KMS-11 (cell line): ENCODE data around the gene EVC.

Experiments
- H2AFZ ChIP-seq: fragments of 200-600 bp; sonication (generic); 2 replicates; pipeline ENCODE4 v1.6.1; 2016; ENCODE audit warnings: antibody characterized with exemption, mixed run types, low read depth
- H3K27ac ChIP-seq: fragments of 200-600 bp; sonication (generic); 2 replicates; pipeline ENCODE4 v1.6.1; 2016; ENCODE audit warnings: mild to moderate bottlenecking, mixed run types
- H3K27me3 ChIP-seq: fragments of 200-600 bp; sonication (generic); 2 replicates; pipeline ENCODE4 v1.6.1; 2017; ENCODE audit warnings: mild to moderate bottlenecking, low read depth, mixed run types, moderate library complexity; ENCODE audit not compliant: insufficient read depth
- H3K36me3 ChIP-seq: fragments of 200-600 bp; sonication (generic); 2 replicates; pipeline ENCODE4 v1.6.1; 2017; ENCODE audit warnings: mild to moderate bottlenecking, mixed run types; ENCODE audit not compliant: insufficient read depth
- H3K4me1 ChIP-seq: fragments of 200-600 bp; sonication (generic); 2 replicates; pipeline ENCODE4 v1.6.1; 2016; ENCODE audit warnings: mild to moderate bottlenecking, low read depth, mixed run types; ENCODE audit not compliant: poor library complexity, severe bottlenecking
- H3K4me2 ChIP-seq: fragments of 200-600 bp; sonication (generic); 2 replicates; pipeline ENCODE4 v1.7.0; 2016; ENCODE audit warnings: mild to moderate bottlenecking, mixed run types
- H3K4me3 ChIP-seq: fragments of 200-600 bp; sonication (generic); IDR thresholded peaks from 2 replicates; pipeline ENCODE4 v1.6.1; 2017; ENCODE audit warnings: low read depth, low read length, mixed read lengths; ENCODE audit not compliant: insufficient read depth
- H3K79me2 ChIP-seq: fragments of 200-600 bp; sonication (generic); 2 replicates; pipeline ENCODE4 v1.6.1; 2016; ENCODE audit warnings: low read depth, mixed run types; ENCODE audit not compliant: insufficient read depth
- H3K9ac ChIP-seq: fragments of 200-600 bp; sonication (generic); 2 replicates; pipeline ENCODE4 v1.6.1; 2016; ENCODE audit warnings: mild to moderate bottlenecking, mixed run types
- H4K20me1 ChIP-seq: fragments of 200-600 bp; sonication (generic); 2 replicates; pipeline ENCODE4 v1.6.1; 2016; ENCODE audit warnings: mild to moderate bottlenecking, mixed run types; ENCODE audit not compliant: insufficient read depth
- TF ChIP-seq, protein P1 (sequence below): fragments of 200-600 bp; sonication (generic); conservative IDR thresholded peaks from 2 replicates; pipeline ENCODE4 v1.6.1; 2017; ENCODE audit warnings: low read depth, mild to moderate bottlenecking, antibody characterized with exemption, low read length, moderate library complexity, mixed read lengths

Gene EVC

DNA sequence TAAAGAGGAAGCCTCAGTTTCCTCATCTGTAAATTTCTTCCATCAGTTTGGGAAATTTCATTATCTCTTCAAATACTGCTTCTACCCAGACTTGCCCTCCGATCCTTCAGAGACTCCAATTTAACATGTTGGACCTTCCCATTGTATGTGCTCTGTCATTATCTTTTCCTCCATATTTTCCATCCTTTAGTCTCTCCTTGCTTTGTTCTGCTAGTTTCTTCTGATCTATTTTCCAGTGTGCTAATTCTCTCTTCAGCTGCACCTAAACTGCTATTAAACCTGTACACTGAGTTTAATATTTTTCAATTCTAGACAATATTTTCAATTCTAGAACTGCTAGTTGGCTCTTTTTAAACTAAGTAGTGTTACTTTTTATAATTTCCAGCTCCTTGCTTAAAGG lies 65.5 kb downstream of the EVC start:
- H3K4me3 ChIP-seq = no peak overlapping the region
- no peaks in the 10 kb centered on the region for H3K36me3 ChIP-seq
- H3K4me1 ChIP-seq = no peaks in the 10 kb centered on the region
- no peak overlapping the region for H2AFZ ChIP-seq
- no peak overlapping the region for H3K9ac ChIP-seq
- H4K20me1 ChIP-seq = no peaks in the 10 kb centered on the region
- TF ChIP-seq, protein P1, sequence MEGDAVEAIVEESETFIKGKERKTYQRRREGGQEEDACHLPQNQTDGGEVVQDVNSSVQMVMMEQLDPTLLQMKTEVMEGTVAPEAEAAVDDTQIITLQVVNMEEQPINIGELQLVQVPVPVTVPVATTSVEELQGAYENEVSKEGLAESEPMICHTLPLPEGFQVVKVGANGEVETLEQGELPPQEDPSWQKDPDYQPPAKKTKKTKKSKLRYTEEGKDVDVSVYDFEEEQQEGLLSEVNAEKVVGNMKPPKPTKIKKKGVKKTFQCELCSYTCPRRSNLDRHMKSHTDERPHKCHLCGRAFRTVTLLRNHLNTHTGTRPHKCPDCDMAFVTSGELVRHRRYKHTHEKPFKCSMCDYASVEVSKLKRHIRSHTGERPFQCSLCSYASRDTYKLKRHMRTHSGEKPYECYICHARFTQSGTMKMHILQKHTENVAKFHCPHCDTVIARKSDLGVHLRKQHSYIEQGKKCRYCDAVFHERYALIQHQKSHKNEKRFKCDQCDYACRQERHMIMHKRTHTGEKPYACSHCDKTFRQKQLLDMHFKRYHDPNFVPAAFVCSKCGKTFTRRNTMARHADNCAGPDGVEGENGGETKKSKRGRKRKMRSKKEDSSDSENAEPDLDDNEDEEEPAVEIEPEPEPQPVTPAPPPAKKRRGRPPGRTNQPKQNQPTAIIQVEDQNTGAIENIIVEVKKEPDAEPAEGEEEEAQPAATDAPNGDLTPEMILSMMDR = no peak
- H3K27ac ChIP-seq = no peak overlapping the region
- H3K4me2 ChIP-seq = no peak overlapping the region
- no peaks in the 10 kb centered on the region for H3K27me3 ChIP-seq
- no peaks in the 10 kb centered on the region for H3K79me2 ChIP-seq

DNA sequence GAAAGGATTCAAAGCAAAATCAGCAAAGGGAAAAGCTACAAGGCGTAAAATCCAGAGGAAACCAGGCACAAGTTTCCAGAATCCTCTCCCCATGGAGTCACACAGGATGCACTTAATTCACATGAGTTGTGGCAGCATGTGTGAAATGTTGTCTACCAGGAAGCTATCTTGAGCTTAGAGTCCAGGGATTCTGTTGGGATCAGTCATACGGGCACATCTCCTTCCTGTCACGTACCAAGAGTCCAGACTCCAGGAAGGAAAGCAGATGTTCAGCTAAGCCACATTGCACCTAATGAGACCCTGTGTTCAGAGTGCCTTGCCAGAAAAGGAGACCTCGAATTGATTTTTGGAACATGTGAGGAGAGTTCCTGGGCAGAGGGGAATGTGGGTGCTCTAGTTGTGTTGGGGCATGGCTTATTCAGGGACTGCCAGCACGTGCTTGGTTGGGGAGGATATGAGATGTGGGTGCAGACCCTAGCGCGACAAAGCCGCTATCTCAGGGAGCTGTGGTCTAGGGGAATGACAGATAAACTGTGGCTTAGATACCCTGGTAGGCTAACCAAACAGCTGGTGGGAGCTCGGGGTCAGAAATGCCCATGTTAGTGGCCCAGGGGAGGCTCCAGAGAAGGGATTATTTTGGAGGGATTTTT lies 70.0 kb downstream of the EVC start:
- H3K9ac ChIP-seq = no peak overlapping the region
- H4K20me1 ChIP-seq = no peaks in the 10 kb centered on the region
- no peak overlapping the region for H3K27ac ChIP-seq
- H3K79me2 ChIP-seq = no peaks in the 10 kb centered on the region
- H3K36me3 ChIP-seq = no peaks in the 10 kb centered on the region
- H3K4me3 ChIP-seq = no peak overlapping the region
- H3K4me2 ChIP-seq = no peak overlapping the region
- H2AFZ ChIP-seq = no peak overlapping the region
- no peaks in the 10 kb centered on the region for H3K4me1 ChIP-seq
- TF ChIP-seq, protein P1 = no peak
- H3K27me3 ChIP-seq = no peaks in the 10 kb centered on the region

DNA sequence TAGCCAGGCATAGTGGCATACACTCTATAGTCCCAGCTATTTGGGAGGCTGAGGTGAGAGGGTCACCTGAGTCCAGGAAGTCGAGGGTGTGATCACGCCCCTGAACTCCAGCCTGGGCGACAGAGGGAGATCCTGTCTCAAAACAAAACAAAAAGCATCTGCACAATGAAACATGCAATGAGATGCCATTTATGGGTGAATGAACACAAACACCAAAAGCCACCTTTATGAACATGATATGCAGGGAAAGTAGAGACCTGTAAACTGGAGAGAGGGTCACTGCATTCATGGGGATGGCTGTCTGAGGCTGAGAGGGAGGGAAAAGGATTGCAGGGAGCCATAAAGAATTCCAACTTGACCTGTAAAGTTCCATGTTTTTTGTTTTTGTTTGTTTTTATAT lies 70.7 kb downstream of the EVC start:
- Histone ChIP-seq H3K27ac (no peak overlapping the region), H3K36me3 (no peaks in the 10 kb centered on the region), H4K20me1 (no peaks in the 10 kb centered on the region), H3K4me2 (no peak overlapping the region), H3K27me3 (no peaks in the 10 kb centered on the region), H3K9ac (no peak overlapping the region), H3K4me1 (no peaks in the 10 kb centered on the region), H3K4me3 (no peak overlapping the region), H3K79me2 (no peaks in the 10 kb centered on the region), H2AFZ (no peak overlapping the region)
- TF ChIP-seq, protein P1 = no peak

DNA sequence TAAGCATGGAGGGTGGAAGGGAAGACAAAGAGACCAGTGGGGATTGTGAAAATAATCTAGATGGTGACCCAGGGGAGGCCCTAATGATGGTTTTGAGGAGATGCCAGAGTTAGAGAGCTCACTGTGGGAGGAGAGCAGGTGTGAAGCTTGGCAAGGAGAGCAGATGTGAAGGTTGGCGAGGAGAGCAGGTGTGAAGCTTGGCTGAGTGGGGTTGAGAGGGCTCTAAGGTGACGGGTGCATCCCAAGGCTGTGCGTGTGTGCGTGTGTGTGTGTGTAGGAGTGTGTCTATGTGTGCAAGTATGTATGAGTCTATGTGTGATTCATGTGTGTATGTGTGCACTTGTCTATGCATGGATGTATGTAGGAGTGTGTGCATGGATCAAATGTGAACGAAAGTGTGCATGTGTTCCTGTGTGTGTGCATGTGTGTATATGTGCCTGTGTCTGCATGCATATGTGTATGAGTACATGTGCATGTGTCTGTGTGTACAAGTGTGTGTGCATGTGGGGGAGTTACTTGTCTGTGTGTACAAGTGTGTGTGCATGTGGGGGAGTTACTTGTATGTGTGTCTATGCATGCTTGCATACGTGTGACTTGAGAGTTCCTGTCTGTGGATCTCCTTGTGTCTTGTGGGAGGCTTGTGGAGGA lies 72.0 kb downstream of the EVC start:
- H3K27ac ChIP-seq = no peak overlapping the region
- H3K4me2 ChIP-seq = no peak overlapping the region
- TF ChIP-seq, protein P1 = no peak
- no peaks in the 10 kb centered on the region for H3K4me1 ChIP-seq
- no peaks in the 10 kb centered on the region for H3K79me2 ChIP-seq
- H2AFZ ChIP-seq = no peak overlapping the region
- H3K4me3 ChIP-seq = no peak overlapping the region
- no peaks in the 10 kb centered on the region for H3K36me3 ChIP-seq
- no peak overlapping the region for H3K9ac ChIP-seq
- no peaks in the 10 kb centered on the region for H4K20me1 ChIP-seq
- H3K27me3 ChIP-seq = no peaks in the 10 kb centered on the region
